ENCODE data around the gene RSPO1. TPM values are rescaled to one million over a fixed set of nuclear protein-coding genes. Genes with fewer than 3 reads are reported as not detected.

Gene RSPO1
- total and polyA plus RNA-seq, 2 of the 4 experiments (the other 2 are of a cell fraction): not detected

DNA sequence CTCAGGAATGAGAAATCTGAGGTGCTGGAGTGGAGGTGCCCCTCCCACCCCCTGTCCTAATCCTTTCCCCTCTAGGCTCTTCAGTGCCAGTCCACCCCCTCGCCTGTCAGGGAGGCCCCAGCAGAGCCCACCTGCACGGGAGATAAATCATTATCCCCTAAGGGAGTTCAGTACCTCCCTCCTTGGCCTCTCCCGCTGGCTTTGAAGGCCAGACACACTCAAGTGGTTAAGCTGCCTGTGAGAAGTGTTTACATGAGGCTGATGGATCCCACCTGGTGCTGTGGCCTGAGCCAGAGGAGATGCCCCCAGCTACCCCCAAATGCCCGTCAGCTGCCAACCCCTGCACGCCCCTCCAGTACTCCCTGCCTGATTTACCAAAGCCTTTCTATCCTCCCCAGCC lies 3.7 kb downstream of the RSPO1 start:
- ChIA-PET CTCF (no interaction called here), POLR2A (ENCODE audit: unreplicated experiment) (no interaction called here)
- in situ Hi-C loops (cut with MboI; ENCODE audit: low sequenced_read_pairs): no loop called here
- H3K4me1 ChIP-seq (ENCODE audit: control insufficient read depth, insufficient read depth, low read length): no peaks in the 10 kb centered on the region
- H3K79me1 ChIP-seq (ENCODE audit: low read depth in 1 of 2, low read length in 2 of 2): no peaks in the 10 kb centered on the region
- no peak for DNase-seq
- no peak overlapping the region for H2BK120ac ChIP-seq (ENCODE audit: low read depth, low read length)
- no peak overlapping the region for H3K23ac ChIP-seq (ENCODE audit: low read depth, low read length)
- H4K91ac ChIP-seq (ENCODE audit: insufficient read depth, low read depth, low read length): no peak overlapping the region
- H3K9ac ChIP-seq (ENCODE audit: low read depth, low read length): no peak overlapping the region
- H2BK20ac ChIP-seq (ENCODE audit: low read depth, low read length): no peak overlapping the region
- no peak overlapping the region for H2BK5ac ChIP-seq (ENCODE audit: low read depth, low read length, poor library complexity, severe bottlenecking)
- H3K9me3 ChIP-seq (ENCODE audit: control insufficient read depth, insufficient read depth, low read length): no peaks in the 10 kb centered on the region
- H3K4me2 ChIP-seq (ENCODE audit: low read depth, low read length): no peak overlapping the region
- no peak overlapping the region for H3K18ac ChIP-seq (ENCODE audit: low read depth, low read length)
- no peaks in the 10 kb centered on the region for H4K20me1 ChIP-seq (ENCODE audit: insufficient read depth, low read length)
- H2AK9ac ChIP-seq (replicated peaks; ENCODE audit: low read depth, low read length, poor library complexity): no peak overlapping the region
- dilution Hi-C loops (cut with HindIII; ENCODE audit: low sequenced_read_pairs, unreplicated experiment): no loop called here
- H3K27me3 ChIP-seq (ENCODE audit: control insufficient read depth, insufficient read depth, low read length): peaks cover 85% of the 10 kb centered on the region
- no TSS peak for BruUV-seq (replicated peaks)
- no peak for ATAC-seq (ENCODE audit: low read depth)
- H3K36me3 ChIP-seq (ENCODE audit: control insufficient read depth, insufficient read depth, low read length): no peaks in the 10 kb centered on the region
- no peak overlapping the region for H2AFZ ChIP-seq (replicated peaks; ENCODE audit: low read length, poor library complexity)
- no peaks in the 10 kb centered on the region for H3K9me1 ChIP-seq (ENCODE audit: insufficient read depth, low read length)
- H3K56ac ChIP-seq (ENCODE audit: extremely low read depth, insufficient read depth, low read length): no peak overlapping the region
- H3K27ac ChIP-seq (ENCODE audit: insufficient read depth, low read length): no peak overlapping the region
- no peak overlapping the region for H3K4ac ChIP-seq (ENCODE audit: low read depth, low read length)
- WGBS, 2 experiments (ENCODE audit: extremely low coverage in 2 of 2, insufficient read length in 1 of 2): no CpG with 5 or more reads among the region's 5 CpGs
- H4K8ac ChIP-seq (ENCODE audit: low read depth in 2 of 2, low read length in 2 of 2): no peak overlapping the region
- TF ChIP-seq POLR2A (IDR thresholded peaks at IDR 0.05; ENCODE audit: low read depth, low read length): no peak
- no peak for TF ChIP-seq FOS (IDR thresholded peaks at IDR 0.05; ENCODE audit: low read depth, low read length)
- TF ChIP-seq, protein P1, sequence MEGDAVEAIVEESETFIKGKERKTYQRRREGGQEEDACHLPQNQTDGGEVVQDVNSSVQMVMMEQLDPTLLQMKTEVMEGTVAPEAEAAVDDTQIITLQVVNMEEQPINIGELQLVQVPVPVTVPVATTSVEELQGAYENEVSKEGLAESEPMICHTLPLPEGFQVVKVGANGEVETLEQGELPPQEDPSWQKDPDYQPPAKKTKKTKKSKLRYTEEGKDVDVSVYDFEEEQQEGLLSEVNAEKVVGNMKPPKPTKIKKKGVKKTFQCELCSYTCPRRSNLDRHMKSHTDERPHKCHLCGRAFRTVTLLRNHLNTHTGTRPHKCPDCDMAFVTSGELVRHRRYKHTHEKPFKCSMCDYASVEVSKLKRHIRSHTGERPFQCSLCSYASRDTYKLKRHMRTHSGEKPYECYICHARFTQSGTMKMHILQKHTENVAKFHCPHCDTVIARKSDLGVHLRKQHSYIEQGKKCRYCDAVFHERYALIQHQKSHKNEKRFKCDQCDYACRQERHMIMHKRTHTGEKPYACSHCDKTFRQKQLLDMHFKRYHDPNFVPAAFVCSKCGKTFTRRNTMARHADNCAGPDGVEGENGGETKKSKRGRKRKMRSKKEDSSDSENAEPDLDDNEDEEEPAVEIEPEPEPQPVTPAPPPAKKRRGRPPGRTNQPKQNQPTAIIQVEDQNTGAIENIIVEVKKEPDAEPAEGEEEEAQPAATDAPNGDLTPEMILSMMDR (conservative IDR thresholded peaks at IDR 0.05; ENCODE audit: low read depth, low read length): no peak
- TF ChIP-seq CEBPB (IDR thresholded peaks at IDR 0.05; ENCODE audit: low read depth, low read length): no peak
- TF ChIP-seq RCOR1 (IDR thresholded peaks at IDR 0.05; ENCODE audit: insufficient replicate concordance, low read length): no peak
- TF ChIP-seq NFE2L2 (IDR thresholded peaks at IDR 0.05; ENCODE audit: low read depth, low read length): no peak
- TF ChIP-seq MAZ (IDR thresholded peaks at IDR 0.05; ENCODE audit: borderline replicate concordance, low read depth, low read length): no peak
- no peak for TF ChIP-seq RFX5 (IDR thresholded peaks at IDR 0.05; ENCODE audit: low read depth, low read length)
- no peak for TF ChIP-seq SMC3 (IDR thresholded peaks at IDR 0.05; ENCODE audit: low read depth, low read length)
- TF ChIP-seq, protein P2, sequence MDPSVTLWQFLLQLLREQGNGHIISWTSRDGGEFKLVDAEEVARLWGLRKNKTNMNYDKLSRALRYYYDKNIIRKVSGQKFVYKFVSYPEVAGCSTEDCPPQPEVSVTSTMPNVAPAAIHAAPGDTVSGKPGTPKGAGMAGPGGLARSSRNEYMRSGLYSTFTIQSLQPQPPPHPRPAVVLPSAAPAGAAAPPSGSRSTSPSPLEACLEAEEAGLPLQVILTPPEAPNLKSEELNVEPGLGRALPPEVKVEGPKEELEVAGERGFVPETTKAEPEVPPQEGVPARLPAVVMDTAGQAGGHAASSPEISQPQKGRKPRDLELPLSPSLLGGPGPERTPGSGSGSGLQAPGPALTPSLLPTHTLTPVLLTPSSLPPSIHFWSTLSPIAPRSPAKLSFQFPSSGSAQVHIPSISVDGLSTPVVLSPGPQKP (IDR thresholded peaks at IDR 0.05; ENCODE audit: borderline replicate concordance, low read depth, low read length): no peak
- no peak for TF ChIP-seq MAFK (IDR thresholded peaks at IDR 0.05; ENCODE audit: low read depth, low read length)
- no peak for TF ChIP-seq MXI1 (IDR thresholded peaks at IDR 0.05; ENCODE audit: borderline replicate concordance, low read depth, low read length)
- TF ChIP-seq BHLHE40 (IDR thresholded peaks at IDR 0.05; ENCODE audit: low read depth, low read length): no peak
- TF ChIP-seq CHD1 (IDR thresholded peaks at IDR 0.05; ENCODE audit: low read depth, low read length): no peak
- no peak for TF ChIP-seq RAD21 (IDR thresholded peaks at IDR 0.05; ENCODE audit: low read length)
- TF ChIP-seq, protein P3, sequence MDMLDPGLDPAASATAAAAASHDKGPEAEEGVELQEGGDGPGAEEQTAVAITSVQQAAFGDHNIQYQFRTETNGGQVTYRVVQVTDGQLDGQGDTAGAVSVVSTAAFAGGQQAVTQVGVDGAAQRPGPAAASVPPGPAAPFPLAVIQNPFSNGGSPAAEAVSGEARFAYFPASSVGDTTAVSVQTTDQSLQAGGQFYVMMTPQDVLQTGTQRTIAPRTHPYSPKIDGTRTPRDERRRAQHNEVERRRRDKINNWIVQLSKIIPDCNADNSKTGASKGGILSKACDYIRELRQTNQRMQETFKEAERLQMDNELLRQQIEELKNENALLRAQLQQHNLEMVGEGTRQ (IDR thresholded peaks at IDR 0.05; ENCODE audit: low read depth, low read length): no peak
- H2AK5ac ChIP-seq (ENCODE audit: low read depth, low read length): no peak overlapping the region
- no peak overlapping the region for H3K14ac ChIP-seq (replicated peaks; ENCODE audit: low read depth, low read length)
- H2BK15ac ChIP-seq (ENCODE audit: low read depth, low read length): no peak overlapping the region
- no peak overlapping the region for H3K4me3 ChIP-seq (ENCODE audit: insufficient read depth, low read depth, low read length)
- intact Hi-C loops (cut with micrococcal nuclease): no loop called here
- no peak overlapping the region for H4K5ac ChIP-seq (ENCODE audit: low read depth, low read length)

All from IMR-90 (cell line).